Measurements from ENCODE around the gene PNPLA7. TPM values are rescaled to one million over a fixed set of nuclear protein-coding genes. Genes with fewer than 3 reads are reported as not detected.

The PNPLA7 gene
- 0.34 and 0.65 TPM in 2 replicates for total RNA-seq

DNA sequence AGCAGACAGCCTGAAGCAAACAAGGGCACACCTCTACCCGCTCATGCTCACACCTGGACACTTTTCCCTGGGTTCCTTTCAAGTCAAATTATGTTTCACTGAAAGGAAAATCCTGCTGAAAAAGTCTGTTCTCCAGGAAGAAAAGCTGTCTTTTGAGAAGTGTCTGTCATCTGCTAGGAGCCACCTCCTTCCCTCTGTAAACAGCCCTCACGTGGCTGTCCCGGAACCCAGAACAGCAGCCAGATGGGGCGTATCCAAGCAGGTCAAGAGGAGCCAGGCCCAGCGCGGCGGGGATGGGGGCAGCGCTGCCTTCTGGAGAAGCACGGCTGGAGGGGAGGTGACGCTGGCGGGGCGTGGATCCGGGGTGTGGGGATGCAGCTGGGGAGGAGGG lies at the start of gene PNPLA7:
TSS of gene PNPLA7 (minus strand) at position 172 of the 391 bp plus-strand sequence. CDS start 205 bp downstream, outside the sequence.

DNA sequence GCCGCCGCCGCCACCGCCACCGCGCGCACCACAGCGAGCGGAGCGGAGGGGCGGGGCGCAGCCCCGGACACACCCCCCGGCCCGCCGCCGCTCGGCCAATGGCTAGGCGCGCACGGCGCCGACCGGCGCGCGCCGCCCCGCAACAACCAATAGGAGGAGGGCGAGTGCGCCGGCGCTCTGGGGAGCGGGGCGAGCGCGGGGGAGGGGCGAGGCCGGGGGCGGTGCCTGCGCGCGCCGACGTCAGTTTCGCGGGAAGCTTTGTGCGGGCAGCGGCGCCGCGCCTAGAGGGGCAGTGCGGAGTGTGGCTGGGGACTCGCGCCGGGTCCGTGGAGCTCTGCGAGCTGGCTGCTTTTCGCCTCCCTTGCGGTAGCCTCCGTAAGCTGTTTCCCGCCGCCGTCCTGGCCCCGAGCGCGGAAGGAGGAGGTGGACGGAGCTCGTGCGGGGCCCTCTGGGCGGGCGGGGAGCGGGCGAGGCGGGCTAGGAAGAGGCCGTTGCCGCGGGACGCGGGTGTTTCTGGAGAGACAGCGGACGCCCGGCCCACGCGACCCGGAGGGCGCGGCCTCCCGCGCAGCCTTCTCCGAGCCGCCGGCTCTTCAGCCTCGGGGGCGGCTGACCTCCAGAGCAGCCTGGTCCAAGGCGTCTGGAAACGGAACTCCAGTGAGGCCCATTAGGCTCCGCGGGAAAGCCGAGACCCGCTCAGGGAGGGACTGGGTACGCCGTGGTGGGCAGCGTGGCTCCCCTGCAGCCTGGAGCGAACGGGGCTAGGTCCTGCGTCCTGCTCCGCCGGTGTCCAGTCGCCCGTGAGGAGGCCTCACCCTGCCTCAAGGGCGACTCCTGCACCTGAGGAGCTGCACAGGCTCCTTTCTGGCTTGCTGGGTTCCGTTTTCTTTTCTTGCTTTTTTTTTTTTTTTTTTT lies 40.5 kb upstream of the PNPLA7 start, which contains the start of gene ZMYND19:
TSS of gene ZMYND19 (minus strand) at position 44 of the 915 bp plus-strand sequence. CDS start 249 bp downstream, outside the sequence.

DNA sequence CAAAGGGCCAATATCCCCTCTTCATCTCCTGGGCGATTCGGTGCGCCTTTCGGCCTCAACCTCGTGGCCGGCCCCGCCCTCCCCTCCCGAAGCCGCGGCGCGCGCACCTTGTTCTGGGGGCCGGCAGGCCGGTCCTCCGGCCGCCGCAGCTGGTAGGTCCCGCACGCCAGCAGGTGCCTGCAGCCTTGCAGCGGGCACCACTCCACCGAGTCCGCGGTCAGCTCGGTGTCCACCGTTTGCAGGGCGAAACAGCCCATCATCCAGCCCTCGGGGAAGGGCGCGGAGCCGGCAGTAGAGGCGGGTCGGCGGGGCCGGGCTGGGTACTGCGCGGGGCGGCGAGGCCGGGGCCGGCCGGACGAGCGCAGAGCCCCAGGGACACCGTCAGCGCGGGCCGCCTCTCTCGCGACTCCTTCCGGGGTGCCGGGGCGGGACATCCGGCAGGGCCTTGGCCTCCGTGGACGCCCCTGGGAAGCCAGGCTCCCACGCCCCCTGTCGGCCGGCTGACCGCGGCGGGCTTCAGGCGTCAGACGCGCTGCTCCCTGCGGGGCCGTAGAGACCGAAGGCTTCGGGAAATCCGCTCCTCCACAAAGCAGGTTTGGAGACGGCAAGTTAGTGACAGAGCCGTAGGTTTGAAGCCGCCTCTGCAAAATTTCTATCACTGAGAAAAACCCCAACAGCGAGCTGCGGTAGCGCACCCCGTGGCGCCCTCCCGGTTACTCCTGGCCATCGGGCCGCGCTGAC lies 28.5 kb upstream of the PNPLA7 start, which contains the start of gene DPH7:
TSS of gene DPH7 (minus strand) at position 408 of the 741 bp plus-strand sequence. CDS start at position 260, 148 bp downstream.

DNA sequence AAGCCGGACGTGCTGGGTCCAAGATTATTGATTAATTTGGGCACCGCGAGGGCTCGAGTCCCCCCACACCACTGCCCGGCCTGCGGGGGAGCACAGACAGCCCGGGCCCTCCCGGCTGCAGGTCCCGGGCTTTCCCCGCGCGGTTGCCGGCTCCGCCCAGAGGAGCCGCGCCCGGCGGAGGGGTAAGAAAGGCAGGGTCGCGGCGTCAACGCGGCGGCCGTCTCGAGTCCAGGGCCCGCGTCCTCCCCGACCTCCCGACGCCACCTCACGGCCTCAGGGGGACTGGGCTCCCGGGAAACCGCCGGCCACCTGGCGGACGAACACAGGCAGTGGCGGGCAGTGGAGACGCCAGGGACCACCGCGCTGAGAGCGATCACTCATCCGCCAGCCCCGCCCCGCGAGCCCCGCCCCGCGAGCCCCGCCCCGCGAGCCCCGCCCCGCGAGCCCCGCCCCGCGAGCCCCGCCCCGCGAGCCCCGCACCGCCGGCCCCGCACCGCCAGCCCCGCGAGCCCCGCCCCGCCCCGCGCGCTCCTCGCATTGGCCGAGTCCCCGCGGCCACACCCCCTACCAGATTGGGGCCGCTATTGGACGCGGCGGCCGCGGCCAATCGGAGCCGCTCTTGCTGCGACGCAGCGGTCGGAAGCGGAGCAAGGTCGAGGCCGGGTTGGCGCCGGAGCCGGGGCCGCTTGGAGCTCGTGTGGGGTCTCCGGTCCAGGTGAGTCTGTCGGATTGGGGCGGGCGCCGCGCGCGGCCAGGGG lies 1.2 kb upstream of the PNPLA7 start, which contains the start of gene MRPL41:
TSS of gene MRPL41 (plus strand) at position 616 of the 758 bp plus-strand sequence. CDS start 203 bp downstream, outside the sequence.

DNA sequence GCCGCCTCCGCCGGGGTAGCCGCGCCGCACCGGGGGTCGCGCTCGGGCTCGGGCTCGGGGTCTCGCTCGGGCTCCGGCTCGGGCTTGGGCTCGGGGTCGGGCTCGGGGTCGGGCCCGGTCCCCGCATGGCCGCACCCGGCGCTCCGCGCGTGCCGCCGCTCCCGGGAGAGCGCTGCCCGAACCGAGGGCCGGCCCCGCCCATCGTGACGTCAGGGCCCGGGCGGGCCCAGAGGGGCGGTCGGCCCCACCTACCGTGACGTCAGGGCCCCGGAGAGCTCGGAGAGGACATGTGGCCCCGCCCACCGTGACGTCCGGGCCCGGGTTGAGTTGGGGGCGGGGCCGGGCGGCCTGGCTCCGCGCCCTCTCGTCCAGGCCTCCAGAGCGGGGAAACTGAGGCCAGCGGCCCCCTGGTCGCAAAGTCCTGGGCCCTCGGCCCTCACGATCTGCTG lies 91.0 kb downstream of the PNPLA7 start, which contains the start of gene NSMF:
TSS of gene NSMF (minus strand) at position 183 of the 449 bp plus-strand sequence. CDS start 232 bp downstream, outside the sequence.

DNA sequence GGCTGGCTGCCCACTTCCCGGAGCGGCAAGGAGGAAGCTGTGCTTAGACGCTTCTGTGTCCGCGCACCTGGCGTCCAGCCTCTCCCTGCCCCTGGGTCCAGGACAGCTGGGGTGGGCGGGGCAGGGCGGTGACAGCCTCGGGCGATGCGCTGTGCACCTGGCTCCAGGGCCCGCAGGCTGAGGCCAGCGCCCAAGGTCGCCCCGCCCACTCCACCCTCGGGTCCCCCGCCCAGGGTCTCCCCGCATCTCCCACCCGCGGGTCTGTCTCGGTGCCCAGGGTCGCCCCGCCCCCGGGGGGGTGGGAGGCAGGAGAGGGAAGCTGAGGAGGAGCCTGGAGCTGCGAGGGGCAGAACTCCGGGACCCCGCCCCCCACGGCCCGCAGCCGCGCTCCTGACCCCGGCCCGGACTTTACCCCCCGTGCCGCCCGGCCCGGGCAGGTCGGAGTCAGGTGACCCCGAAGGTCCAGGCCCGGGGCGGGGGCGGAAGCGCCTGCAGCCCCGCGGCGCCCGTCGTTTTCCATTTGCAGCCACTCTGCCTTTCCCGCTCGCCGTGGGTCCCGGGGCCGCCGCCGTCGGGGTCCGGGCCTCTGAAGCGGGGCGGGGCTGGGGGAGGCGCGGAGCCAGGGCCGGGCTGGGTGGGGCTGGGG lies 108.8 kb downstream of the PNPLA7 start, which contains the start of gene ENTPD8:
TSS of gene ENTPD8 (minus strand) at position 69 of the 646 bp plus-strand sequence. CDS start 3,072 bp downstream, outside the sequence.

DNA sequence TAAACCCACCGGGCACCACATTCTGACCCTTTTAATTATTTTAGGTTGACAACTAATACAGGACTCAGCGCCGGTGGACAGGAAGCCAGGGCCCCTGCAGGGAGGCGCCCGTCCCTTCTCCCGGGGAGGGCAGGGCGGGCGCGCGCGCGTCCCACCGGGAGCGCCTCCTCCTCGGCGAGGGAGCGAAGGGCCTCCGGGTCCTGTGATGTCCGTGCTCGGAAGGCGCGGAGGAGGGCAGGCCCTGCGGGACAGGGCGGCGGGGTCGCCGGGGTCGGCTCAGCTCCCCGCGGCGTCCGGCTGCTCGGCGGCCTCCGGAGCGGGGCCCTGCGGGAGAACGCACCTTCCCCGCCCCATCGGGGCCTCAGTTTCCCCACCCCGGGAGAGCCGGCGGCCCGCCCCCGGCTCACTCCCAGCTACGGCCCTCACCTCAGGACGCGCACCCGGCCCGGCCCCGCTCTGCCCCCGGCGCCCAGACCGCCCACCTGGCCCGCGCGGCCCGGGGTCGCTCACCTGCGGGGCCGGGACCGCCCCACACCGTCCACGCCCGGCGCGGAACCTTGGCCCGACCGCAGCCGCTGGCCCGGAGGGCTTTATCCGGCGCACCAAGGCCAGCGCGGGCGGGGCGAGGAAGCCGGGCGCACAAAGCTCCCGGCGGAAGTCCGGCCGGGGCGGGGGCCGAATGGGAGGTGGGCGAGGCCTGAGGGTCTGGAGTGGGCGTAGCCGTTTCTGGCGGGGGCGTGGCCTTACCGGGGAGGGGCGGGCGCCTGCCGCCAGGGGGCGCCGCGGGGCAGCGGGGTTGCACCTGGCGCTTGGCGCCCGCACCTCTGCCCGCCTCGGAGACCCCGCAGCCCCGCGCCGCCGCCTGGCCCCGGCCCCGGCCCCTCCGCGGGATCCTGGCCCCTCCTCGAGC lies 127.3 kb downstream of the PNPLA7 start, which contains the start of the genes EXD3 and NOXA1:
TSS of gene EXD3 (minus strand) at position 559 of the 910 bp plus-strand sequence. CDS start 27,805 bp downstream, outside the sequence.
TSS of gene NOXA1 (plus strand) at position 790 of the 910 bp plus-strand sequence. CDS start 137 bp downstream, outside the sequence.

Other genes with a start within 250 kb of the PNPLA7 start
- 23.0 and 41.4 TPM in 2 replicates for gene NRARP, start 248.1 kb downstream of the PNPLA7 start, total RNA-seq
- gene EXD3, start 127.2 kb downstream of the PNPLA7 start, total RNA-seq: 13.8 and 14.6 TPM in 2 replicates
- 0.95 and 2.3 TPM in 2 replicates for gene NOXA1, start 127.0 kb downstream of the PNPLA7 start, total RNA-seq
- 0.17 and 0.33 TPM in 2 replicates for gene ENTPD8, start 109.0 kb downstream of the PNPLA7 start, total RNA-seq
- gene NSMF, start 91.1 kb downstream of the PNPLA7 start, total RNA-seq: 13.0 and 16.5 TPM in 2 replicates
- 35.9 and 45.6 TPM in 2 replicates for gene MRPL41, start 1.5 kb upstream of the PNPLA7 start, total RNA-seq
- gene DPH7, start 28.5 kb upstream of the PNPLA7 start, total RNA-seq: 13.5 and 17.0 TPM in 2 replicates
- 10.0 and 11.8 TPM in 2 replicates for gene ZMYND19, start 40.1 kb upstream of the PNPLA7 start, total RNA-seq
- gene ARRDC1, start 55.3 kb upstream of the PNPLA7 start, total RNA-seq: 23.4 and 26.7 TPM in 2 replicates
- 38.0 and 43.2 TPM in 2 replicates for gene EHMT1, start 68.6 kb upstream of the PNPLA7 start, total RNA-seq

All from dermis lymphatic vessel endothelial cell (primary cell).